ENCODE results near the gene MUC5B. TPM values are rescaled to one million over a fixed set of nuclear protein-coding genes. Genes with fewer than 3 reads are reported as not detected.

Gene MUC5B
- total and polyA plus RNA-seq, 2 of the 13 experiments (the other 11 are each of a cell fraction or from before 2014, with no cell fraction given), result 0.01 TPM; not detected in 1

DNA sequence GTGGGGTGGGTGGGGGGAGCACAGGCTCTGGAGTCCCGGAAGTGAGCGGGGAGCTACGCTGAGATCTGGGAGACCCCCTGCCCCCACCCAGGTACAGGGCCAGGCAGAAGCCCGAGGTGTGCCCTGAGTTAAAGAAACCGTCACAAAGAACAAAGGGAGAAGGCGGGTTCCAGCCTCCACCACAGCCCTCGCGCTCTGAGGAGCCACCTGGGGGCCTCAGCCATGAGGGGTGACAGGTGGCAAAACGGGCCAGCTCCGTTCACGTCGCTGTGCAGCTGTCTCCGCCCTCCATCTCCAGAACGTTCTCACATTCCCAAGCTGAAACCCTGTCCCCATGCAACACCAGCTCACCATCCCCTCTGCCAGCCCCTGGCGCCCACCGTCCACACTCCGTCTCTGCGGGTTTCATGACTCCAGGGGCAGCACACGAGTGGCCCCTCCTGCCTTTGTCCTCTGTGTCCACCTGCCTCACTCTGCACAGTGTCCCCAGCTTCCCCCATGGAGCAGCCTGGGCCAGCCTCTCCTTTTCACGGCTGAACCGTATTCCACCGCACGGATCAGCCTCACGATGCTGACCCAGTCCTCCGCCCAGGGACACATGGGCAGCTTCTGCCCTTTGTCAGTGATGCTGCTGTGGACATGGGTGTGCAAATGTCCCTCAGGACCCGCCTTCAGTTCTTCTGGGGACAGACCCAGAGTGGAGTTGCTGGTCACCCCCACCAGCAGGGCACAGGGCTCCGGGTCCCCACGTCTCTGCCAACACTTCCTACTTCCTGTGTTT, 1.7 kb upstream of the MUC5B start (continued):
- TF ChIP-seq ZNF446 (CRISPR knock-in tag; IDR thresholded peaks at IDR 0.05), result no peak
- no peak for TF ChIP-seq WIZ (CRISPR knock-in tag; IDR thresholded peaks at IDR 0.05)
- no peak for TF ChIP-seq JDP2 (CRISPR knock-in tag; IDR thresholded peaks at IDR 0.05; ENCODE audit: borderline replicate concordance)
- TF ChIP-seq, protein P1, sequence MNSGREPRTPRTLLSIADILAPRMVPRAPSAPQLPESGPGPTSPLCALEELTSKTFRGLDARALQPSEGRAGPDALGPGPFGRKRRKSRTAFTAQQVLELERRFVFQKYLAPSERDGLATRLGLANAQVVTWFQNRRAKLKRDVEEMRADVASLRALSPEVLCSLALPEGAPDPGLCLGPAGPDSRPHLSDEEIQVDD (CRISPR knock-in tag; IDR thresholded peaks at IDR 0.05; ENCODE audit: borderline replicate concordance), result no peak
- TF ChIP-seq, protein P2, sequence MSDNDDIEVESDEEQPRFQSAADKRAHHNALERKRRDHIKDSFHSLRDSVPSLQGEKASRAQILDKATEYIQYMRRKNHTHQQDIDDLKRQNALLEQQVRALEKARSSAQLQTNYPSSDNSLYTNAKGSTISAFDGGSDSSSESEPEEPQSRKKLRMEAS (IDR thresholded peaks at IDR 0.05), result 0 out of 2 replicates have a peak, but pooled peaks have one; percentile 16
- TF ChIP-seq, protein P3, sequence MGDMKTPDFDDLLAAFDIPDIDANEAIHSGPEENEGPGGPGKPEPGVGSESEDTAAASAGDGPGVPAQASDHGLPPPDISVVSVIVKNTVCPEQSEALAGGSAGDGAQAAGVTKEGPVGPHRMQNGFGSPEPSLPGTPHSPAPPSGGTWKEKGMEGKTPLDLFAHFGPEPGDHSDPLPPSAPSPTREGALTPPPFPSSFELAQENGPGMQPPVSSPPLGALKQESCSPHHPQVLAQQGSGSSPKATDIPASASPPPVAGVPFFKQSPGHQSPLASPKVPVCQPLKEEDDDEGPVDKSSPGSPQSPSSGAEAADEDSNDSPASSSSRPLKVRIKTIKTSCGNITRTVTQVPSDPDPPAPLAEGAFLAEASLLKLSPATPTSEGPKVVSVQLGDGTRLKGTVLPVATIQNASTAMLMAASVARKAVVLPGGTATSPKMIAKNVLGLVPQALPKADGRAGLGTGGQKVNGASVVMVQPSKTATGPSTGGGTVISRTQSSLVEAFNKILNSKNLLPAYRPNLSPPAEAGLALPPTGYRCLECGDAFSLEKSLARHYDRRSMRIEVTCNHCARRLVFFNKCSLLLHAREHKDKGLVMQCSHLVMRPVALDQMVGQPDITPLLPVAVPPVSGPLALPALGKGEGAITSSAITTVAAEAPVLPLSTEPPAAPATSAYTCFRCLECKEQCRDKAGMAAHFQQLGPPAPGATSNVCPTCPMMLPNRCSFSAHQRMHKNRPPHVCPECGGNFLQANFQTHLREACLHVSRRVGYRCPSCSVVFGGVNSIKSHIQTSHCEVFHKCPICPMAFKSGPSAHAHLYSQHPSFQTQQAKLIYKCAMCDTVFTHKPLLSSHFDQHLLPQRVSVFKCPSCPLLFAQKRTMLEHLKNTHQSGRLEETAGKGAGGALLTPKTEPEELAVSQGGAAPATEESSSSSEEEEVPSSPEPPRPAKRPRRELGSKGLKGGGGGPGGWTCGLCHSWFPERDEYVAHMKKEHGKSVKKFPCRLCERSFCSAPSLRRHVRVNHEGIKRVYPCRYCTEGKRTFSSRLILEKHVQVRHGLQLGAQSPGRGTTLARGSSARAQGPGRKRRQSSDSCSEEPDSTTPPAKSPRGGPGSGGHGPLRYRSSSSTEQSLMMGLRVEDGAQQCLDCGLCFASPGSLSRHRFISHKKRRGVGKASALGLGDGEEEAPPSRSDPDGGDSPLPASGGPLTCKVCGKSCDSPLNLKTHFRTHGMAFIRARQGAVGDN (CRISPR knock-in tag; IDR thresholded peaks at IDR 0.05), result 0 out of 2 replicates have a peak, but pooled peaks have one; percentile 18

DNA sequence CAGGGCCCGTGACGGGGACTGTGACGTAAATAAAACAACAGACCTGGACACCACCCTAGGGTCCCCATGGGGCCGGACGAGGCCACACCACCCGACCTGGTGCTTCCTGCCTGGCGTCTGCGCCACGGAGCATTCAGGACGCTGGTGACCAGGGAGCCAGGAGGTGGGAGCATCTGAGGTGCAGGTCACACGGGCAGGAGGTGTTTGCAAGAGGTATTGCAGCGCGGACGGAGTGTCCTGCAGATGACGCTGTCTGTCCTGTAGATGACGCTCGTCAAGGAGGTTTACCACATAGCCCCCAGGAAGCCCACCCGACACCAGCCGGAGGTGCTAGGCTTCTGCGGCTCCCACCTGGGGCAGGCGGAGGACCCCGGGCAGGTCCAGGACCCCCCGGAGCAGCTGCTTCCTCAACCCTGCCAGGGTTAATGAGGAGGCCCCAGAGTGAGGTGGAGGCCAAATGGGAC, 986 bp upstream of the MUC5B start:
- Histone ChIP-seq H3K4me3 (replicated peaks in 1 of 3; ENCODE audit: insufficient read depth in 1 of 3, low read depth in 2 of 3, low read length in 3 of 3) (no peak overlapping the region), H3K4me2 (ENCODE audit: low read depth, low read length) (no peak overlapping the region), H2AFZ (ENCODE audit: low read length) (no peak overlapping the region), H3K4me1 (ENCODE audit: insufficient read depth, low read length) (peaks cover 36% of the 10 kb centered on the region), H3K36me3 (replicated peaks in 1 of 2; ENCODE audit: control insufficient read depth in 1 of 2, insufficient read depth in 2 of 2, low read length in 2 of 2) (no peaks in the 10 kb centered on the region), H3K9ac (ENCODE audit: insufficient read depth, low read depth, low read length) (no peak overlapping the region), H3K27ac (ENCODE audit: extremely low read length, insufficient read depth, low read length) (no peak overlapping the region), H4K20me1 (ENCODE audit: insufficient read depth, low read length) (peaks cover 13% of the 10 kb centered on the region; the same call in 1 of the 2 replicates), H3K27me3 (ENCODE audit: control insufficient read depth in 1 of 2, insufficient read depth in 2 of 2, low read length in 2 of 2) (peaks cover 20 to 69% of the 10 kb centered on the region in 2 experiments), H3K79me2 (ENCODE audit: insufficient read depth, low read length) (no peaks in the 10 kb centered on the region), H3K9me3 (ENCODE audit: low read length) (no peaks in the 10 kb centered on the region)
- in situ Hi-C loops (cut with HindIII; ENCODE audit: extremely low pct_ligation_motif_present, low pct_unique_long_range_greater_than_20kb) (no loop called here), intact Hi-C loops (cut with micrococcal nuclease; ENCODE audit: unreplicated experiment) (no loop called here)
- CTCF ChIA-PET (ENCODE audit: low intra/inter-chr PET ratio, low total read pairs), result no interaction called here
- POLR2A ChIA-PET, result no interaction called here
- no peak for TF ChIP-seq POLR2AphosphoS2 (IDR thresholded peaks at IDR 0.05; ENCODE audit: low read depth, low read length)
- TF ChIP-seq, protein P4, sequence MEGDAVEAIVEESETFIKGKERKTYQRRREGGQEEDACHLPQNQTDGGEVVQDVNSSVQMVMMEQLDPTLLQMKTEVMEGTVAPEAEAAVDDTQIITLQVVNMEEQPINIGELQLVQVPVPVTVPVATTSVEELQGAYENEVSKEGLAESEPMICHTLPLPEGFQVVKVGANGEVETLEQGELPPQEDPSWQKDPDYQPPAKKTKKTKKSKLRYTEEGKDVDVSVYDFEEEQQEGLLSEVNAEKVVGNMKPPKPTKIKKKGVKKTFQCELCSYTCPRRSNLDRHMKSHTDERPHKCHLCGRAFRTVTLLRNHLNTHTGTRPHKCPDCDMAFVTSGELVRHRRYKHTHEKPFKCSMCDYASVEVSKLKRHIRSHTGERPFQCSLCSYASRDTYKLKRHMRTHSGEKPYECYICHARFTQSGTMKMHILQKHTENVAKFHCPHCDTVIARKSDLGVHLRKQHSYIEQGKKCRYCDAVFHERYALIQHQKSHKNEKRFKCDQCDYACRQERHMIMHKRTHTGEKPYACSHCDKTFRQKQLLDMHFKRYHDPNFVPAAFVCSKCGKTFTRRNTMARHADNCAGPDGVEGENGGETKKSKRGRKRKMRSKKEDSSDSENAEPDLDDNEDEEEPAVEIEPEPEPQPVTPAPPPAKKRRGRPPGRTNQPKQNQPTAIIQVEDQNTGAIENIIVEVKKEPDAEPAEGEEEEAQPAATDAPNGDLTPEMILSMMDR (CRISPR knock-in tag; IDR thresholded peaks at IDR 0.05), result peak; percentile 34
- TF ChIP-seq, protein P5, sequence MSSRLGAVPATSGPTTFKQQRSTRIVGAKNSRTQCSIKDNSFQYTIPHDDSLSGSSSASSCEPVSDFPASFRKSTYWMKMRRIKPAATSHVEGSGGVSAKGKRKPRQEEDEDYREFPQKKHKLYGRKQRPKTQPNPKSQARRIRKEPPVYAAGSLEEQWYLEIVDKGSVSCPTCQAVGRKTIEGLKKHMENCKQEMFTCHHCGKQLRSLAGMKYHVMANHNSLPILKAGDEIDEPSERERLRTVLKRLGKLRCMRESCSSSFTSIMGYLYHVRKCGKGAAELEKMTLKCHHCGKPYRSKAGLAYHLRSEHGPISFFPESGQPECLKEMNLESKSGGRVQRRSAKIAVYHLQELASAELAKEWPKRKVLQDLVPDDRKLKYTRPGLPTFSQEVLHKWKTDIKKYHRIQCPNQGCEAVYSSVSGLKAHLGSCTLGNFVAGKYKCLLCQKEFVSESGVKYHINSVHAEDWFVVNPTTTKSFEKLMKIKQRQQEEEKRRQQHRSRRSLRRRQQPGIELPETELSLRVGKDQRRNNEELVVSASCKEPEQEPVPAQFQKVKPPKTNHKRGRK (CRISPR knock-in tag; IDR thresholded peaks at IDR 0.05), result no peak
- TF ChIP-seq, protein P6, sequence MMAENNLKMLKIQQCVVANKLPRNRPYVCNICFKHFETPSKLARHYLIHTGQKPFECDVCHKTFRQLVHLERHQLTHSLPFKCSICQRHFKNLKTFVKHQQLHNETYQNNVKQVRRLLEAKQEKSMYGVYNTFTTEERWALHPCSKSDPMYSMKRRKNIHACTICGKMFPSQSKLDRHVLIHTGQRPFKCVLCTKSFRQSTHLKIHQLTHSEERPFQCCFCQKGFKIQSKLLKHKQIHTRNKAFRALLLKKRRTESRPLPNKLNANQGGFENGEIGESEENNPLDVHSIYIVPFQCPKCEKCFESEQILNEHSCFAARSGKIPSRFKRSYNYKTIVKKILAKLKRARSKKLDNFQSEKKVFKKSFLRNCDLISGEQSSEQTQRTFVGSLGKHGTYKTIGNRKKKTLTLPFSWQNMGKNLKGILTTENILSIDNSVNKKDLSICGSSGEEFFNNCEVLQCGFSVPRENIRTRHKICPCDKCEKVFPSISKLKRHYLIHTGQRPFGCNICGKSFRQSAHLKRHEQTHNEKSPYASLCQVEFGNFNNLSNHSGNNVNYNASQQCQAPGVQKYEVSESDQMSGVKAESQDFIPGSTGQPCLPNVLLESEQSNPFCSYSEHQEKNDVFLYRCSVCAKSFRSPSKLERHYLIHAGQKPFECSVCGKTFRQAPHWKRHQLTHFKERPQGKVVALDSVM (CRISPR knock-in tag; IDR thresholded peaks at IDR 0.05), result peak; percentile 45; the same call in 1 of the 2 replicates
- FAIRE-seq (no peak), DNase-seq (ENCODE audit: low spot score) (no peak), ATAC-seq (no peak)
- 48% methylated on average over 4 of the region's 23 CpGs for WGBS (ENCODE audit: low lambda C conversion rate)
- BruUV-seq (replicated peaks), result no TSS peak

Data from HepG2 (cell line).